Spleen (tissue), 11 donors: ENCODE data around the gene ZNF562. TPM values are rescaled to one million over a fixed set of nuclear protein-coding genes. Genes with fewer than 3 reads are reported as not detected.
"Not testable (repeated sequence)": the region's sequence is repeated elsewhere in the genome, so short reads cannot be mapped to it uniquely, and the experiment has no call there.

Experiments
- DNase-seq: peaks from one replicate; pipeline ENCODE4 v3.0.0-alpha.2; 2020
- H3K27ac ChIP-seq, 8 donors: fragments of 200-600 bp; sonication (generic) in 7 of 8; 1 replicate in 4 of 8; 2 replicates in 4 of 8; pipeline versions ENCODE4 v1.5.0 to v1.8.0; 2016 to 2021; ENCODE audit warnings: inconsistent platforms in 4 of 8, mild to moderate bottlenecking in 4 of 8, moderate library complexity in 1 of 8
- H3K27me3 ChIP-seq, 7 donors: fragments of 200-600 bp; sonication (generic) in 6 of 7; replicated peaks in 1 of 7; 1 replicate in 4 of 7; 2 replicates in 3 of 7; pipeline versions ENCODE4 v1.5.0 to v1.8.0; 2016 to 2021; ENCODE audit warnings: inconsistent platforms in 3 of 7, mild to moderate bottlenecking in 1 of 7
- H3K36me3 ChIP-seq, 6 donors: fragments of 200-600 bp; sonication (generic) in 5 of 6; 1 replicate in 4 of 6; 2 replicates in 2 of 6; pipeline versions ENCODE4 v1.5.0 to v1.8.0; 2016 to 2021; ENCODE audit warnings: inconsistent platforms in 2 of 6
- H3K4me1 ChIP-seq, 6 donors: fragments of 200-600 bp; sonication (generic) in 5 of 6; 1 replicate in 3 of 6; 2 replicates in 3 of 6; pipeline versions ENCODE4 v1.5.0 to v1.8.0; 2016 to 2021; ENCODE audit warnings: inconsistent platforms in 3 of 6
- H3K4me3 ChIP-seq, 8 donors: fragments of 200-600 bp; sonication (generic) in 7 of 8; 1 replicate in 4 of 8; 2 replicates in 4 of 8; pipeline versions ENCODE4 v1.5.0 to v1.8.0; 2016 to 2021; ENCODE audit warnings: inconsistent platforms in 4 of 8, mild to moderate bottlenecking in 4 of 8, moderate library complexity in 2 of 8
- H3K9me3 ChIP-seq, 8 donors: fragments of 200-600 bp; sonication (generic) in 7 of 8; 1 replicate in 4 of 8; 2 replicates in 4 of 8; pipeline versions ENCODE4 v1.5.0 to v1.8.0; 2016 to 2021; ENCODE audit warnings: inconsistent platforms in 4 of 8
- CTCF ChIP-seq, 11 experiments: fragments of 200-600 bp in 7 of 11; fragments of 450-650 bp in 4 of 11; sonication (generic) in 4 of 11; IDR thresholded peaks in 8 of 11; conservative IDR thresholded peaks in 3 of 11; 1 replicate in 7 of 11; 2 replicates in 4 of 11; pipeline versions ENCODE4 v1.4.0 to v1.8.0; 2016 to 2021; ENCODE audit warnings: antibody characterized with exemption in 11 of 11, inconsistent platforms in 4 of 11, mild to moderate bottlenecking in 1 of 11
- POLR2A ChIP-seq, 3 donors: fragments of 450-650 bp; IDR thresholded peaks; one replicate each; pipeline ENCODE4 v1.5.1; 2017; ENCODE audit warnings: antibody characterized with exemption in 3 of 3, mild to moderate bottlenecking in 1 of 3
- POLR2AphosphoS5 ChIP-seq, 3 donors: sonication (generic); formaldehyde crosslinking; IDR thresholded peaks; one replicate each; pipeline ENCODE4 v1.5.1; 2017; ENCODE audit warnings: antibody characterized with exemption in 3 of 3
- WGBS, 5 donors: extraction: QIAGEN DNeasy Blood & Tissue Kit in 3 of 5; methylation state at CpG; one replicate each; pipeline versions ENCODE4 v1.1.5 to v1.1.7; 2013 to 2018; 5-methylcytosine and 5-hydroxymethylcytosine counted together
- intact Hi-C: fragments of 100-400 bp; cut with DNase I; formaldehyde crosslinking; loops from one replicate; pipeline ENCODE4 v1.15.0; 2023; ENCODE audit warnings: low total_unique reads
- polyA plus RNA-seq, 3 donors: library from polyadenylated mRNA; stranded (reverse); fragments of 200-250 nt; gene quantifications; one replicate each; pipeline ENCODE4 v1.2.1, GENCODE V29; 2013
- total RNA-seq, 7 donors: library from RNA; depleted of rRNA in 3 of 7; stranded (reverse); fragments of >200 nt in 3 of 7; fragmentation: NEBNext Ultra II Directional in 4 of 7; extraction: Animal tissue kit (Norgen Biotek cat#: 25700) in 4 of 7; gene quantifications; one replicate each; pipeline versions ENCODE4 v1.1.0 to v1.2.1, GENCODE V29; 2016 to 2021
- donor health status: healthy with polysubstance abuse.
- donor health status: DM: no; HTN: no; CAD: no; lungs with moderate emphysema.
- donor health status: DM: no; HTN: no; CAD: no.
- donor health status: Bipolar disorder and iron deficiency.
- donor health status: healthy.
- donor health status: DM: no; HTN: no; CAD: no.
- donor health status: DM: yes; HTN: yes; CAD: no.

The ZNF562 gene
- total and polyA plus RNA-seq, 10 donors, result 2.5 to 44.8 (median 32.0) TPM

- Histone ChIP-seq H3K27me3 (no peaks in the 10 kb centered on the region), H3K27ac (no peak overlapping the region), H3K4me3 (peak overlapping the region in 1 of 8 donors; percentile 3), H3K9me3 (peaks cover 0 to 15% (median 11%) of the 10 kb centered on the region in 8 donors), H3K36me3 (no peaks in the 10 kb centered on the region), H3K4me1 (no peaks in the 10 kb centered on the region)
- intact Hi-C loops, result no loop called here
- DNase-seq, result no peak
- 90 to 95% (median 92%) methylated on average over 22 of the region's 22 CpGs for WGBS, 5 donors
- TF ChIP-seq POLR2AphosphoS5 (IDR thresholded peaks at IDR 0.05) (no peak), POLR2A (IDR thresholded peaks at IDR 0.05) (no peak), CTCF (IDR thresholded peaks at IDR 0.05 in 8 of 11, conservative IDR thresholded peaks at IDR 0.05 in 3 of 11) (no peak)
Observed at GRCh38 chr19:9700229-9700981, 25.5 kb upstream of the ZNF562 start.

GRCh38 chr19:9690301-9690700 lies 15.4 kb upstream of the ZNF562 start:
- H3K27ac ChIP-seq, H3K4me3 ChIP-seq, H3K4me1 ChIP-seq, H3K36me3 ChIP-seq, DNase-seq, intact Hi-C loops, H3K27me3 ChIP-seq: not testable (repeated sequence)
- WGBS, 5 donors, result 82 to 92% (median 86%) methylated on average over 4 of the region's 4 CpGs
- H3K9me3 ChIP-seq, result peaks cover 0 to 54% (median 30%) of the 10 kb centered on the region in 8 donors

- H3K4me3 ChIP-seq, intact Hi-C loops, H3K27ac ChIP-seq, DNase-seq, H3K9me3 ChIP-seq, H3K36me3 ChIP-seq, H3K4me1 ChIP-seq, H3K27me3 ChIP-seq: not testable (repeated sequence)
- WGBS, 5 donors, result 90 to 98% (median 94%) methylated on average over 15 to 30 of the region's 30 CpGs
Observed at GRCh38 chr19:9679996-9680395, 5.1 kb upstream of the ZNF562 start.

GRCh38 chr19:9675358-9675901 lies 530 bp upstream of the ZNF562 start:
- peaks cover 2 to 42% (median 37%) of the 10 kb centered on the region in 8 donors for H3K9me3 ChIP-seq
- WGBS, 5 donors, result 60 to 62% (median 61%) methylated on average over 20 of the region's 20 CpGs
- H3K4me3 ChIP-seq, result peak overlapping the region; percentile 57 to 87 (median 78)
- intact Hi-C loops, DNase-seq, H3K27me3 ChIP-seq: not testable (repeated sequence)
- H3K27ac ChIP-seq, result peak overlapping the region; percentile 90 to 94 (median 92)
- peaks cover 0 to 33% (median 4%) of the 10 kb centered on the region in 6 donors for H3K4me1 ChIP-seq
- H3K36me3 ChIP-seq, result peaks cover 0 to 34% (median 7%) of the 10 kb centered on the region in 6 donors

- 37 to 42% (median 40%) methylated on average over 13 of the region's 13 CpGs for WGBS, 5 donors
- no peaks in the 10 kb centered on the region for H3K27me3 ChIP-seq
- no peak for DNase-seq
- peak overlapping the region; percentile 90 to 94 (median 92) for H3K27ac ChIP-seq
- TF ChIP-seq CTCF (IDR thresholded peaks at IDR 0.05 in 8 of 11, conservative IDR thresholded peaks at IDR 0.05 in 3 of 11), result no peak
- TF ChIP-seq POLR2A (IDR thresholded peaks at IDR 0.05), result no peak
- peak overlapping the region; percentile 57 to 87 (median 78) for H3K4me3 ChIP-seq
- H3K9me3 ChIP-seq, result peaks cover 2 to 54% (median 50%) of the 10 kb centered on the region in 8 donors
- intact Hi-C loops, result no loop called here
- H3K36me3 ChIP-seq, result peaks cover 4 to 46% (median 9%) of the 10 kb centered on the region in 6 donors
- peaks cover 0 to 33% (median 4%) of the 10 kb centered on the region in 6 donors for H3K4me1 ChIP-seq
Observed at GRCh38 chr19:9673912-9674662, 813 bp downstream of the ZNF562 start.
